GM18499 (cell line): ENCODE results near the gene SPIB.
"Not testable (repeated sequence)": the region's sequence is repeated elsewhere in the genome, so short reads cannot be mapped to it uniquely, and the experiment has no call there.

ENCODE experiments used
- ATAC-seq: cut with Tn5 transposase; IDR thresholded peaks from one replicate; pipeline ENCODE4 v1.9.1; 2021; ENCODE audit warnings: moderate number of reproducible peaks; ENCODE audit not compliant: insufficient read depth, unreplicated experiment

The SPIB gene

GRCh38 chr19:50435221-50435620 is 16.5 kb downstream of the SPIB start:
- ATAC-seq, result no peak

- no peak for ATAC-seq
These were observed 16.9 kb downstream of the SPIB start for GRCh38 chr19:50435627-50436026.

- ATAC-seq, result no peak
These were observed 19.2 kb downstream of the SPIB start for GRCh38 chr19:50437862-50438449.

GRCh38 chr19:50439130-50439529 is 20.4 kb downstream of the SPIB start:
- not testable (repeated sequence) for ATAC-seq

- no peak for ATAC-seq
These were observed 25.3 kb downstream of the SPIB start for GRCh38 chr19:50444059-50444458.

GRCh38 chr19:50447053-50447452 is 28.3 kb downstream of the SPIB start:
- ATAC-seq, result no peak

- ATAC-seq, result no peak
These were observed 29.0 kb downstream of the SPIB start for GRCh38 chr19:50447750-50448149.

- no peak for ATAC-seq
These were observed 30.6 kb downstream of the SPIB start for GRCh38 chr19:50449236-50449899.

GRCh38 chr19:50450369-50451222 is 31.9 kb downstream of the SPIB start:
- ATAC-seq, result no peak

- no peak for ATAC-seq
These were observed 32.4 kb downstream of the SPIB start for GRCh38 chr19:50451223-50451534.

- no peak for ATAC-seq
These were observed 34.5 kb downstream of the SPIB start for GRCh38 chr19:50453243-50453642.

GRCh38 chr19:50455992-50456391 is 37.3 kb downstream of the SPIB start:
- no peak for ATAC-seq

GRCh38 chr19:50457300-50457699 is 38.6 kb downstream of the SPIB start:
- no peak for ATAC-seq

- ATAC-seq, result no peak
These were observed 39.8 kb downstream of the SPIB start for GRCh38 chr19:50458396-50459066.

GRCh38 chr19:50459067-50459456 is 40.3 kb downstream of the SPIB start:
- ATAC-seq, result no peak

GRCh38 chr19:50459638-50460037 is 40.9 kb downstream of the SPIB start:
- ATAC-seq, result no peak

- no peak for ATAC-seq
These were observed 41.5 kb downstream of the SPIB start for GRCh38 chr19:50460161-50460765.

- ATAC-seq, result no peak
These were observed 42.5 kb downstream of the SPIB start for GRCh38 chr19:50461066-50461875.

GRCh38 chr19:50462970-50463369 is 44.2 kb downstream of the SPIB start:
- no peak for ATAC-seq

GRCh38 chr19:50464348-50464747 is 45.6 kb downstream of the SPIB start:
- ATAC-seq, result no peak
